Endothelial cell of umbilical vein (primary cell): Measurements from ENCODE around the gene SETD3. TPM values are rescaled to one million over a fixed set of nuclear protein-coding genes. Genes with fewer than 3 reads are reported as not detected.

ENCODE experiments used
- BruUV-seq: library from RNA; stranded (reverse); fragments of 400-500 nt; replicated peaks from 2 replicates; lab custom pipeline; 2021; lab: Mats Ljungman, UMichigan
- CTCF ChIA-PET: fragments of 300-600, 350-600 bp; sonication (Branson Sonifier 250); formaldehyde crosslinking; loops from one replicate; lab custom pipeline; 2021; ENCODE audit warnings: antibody characterized with exemption, inconsistent platforms; lab: Charles Lee
- POLR2A ChIA-PET: fragments of 300-600, 350-600 bp; sonication (Branson Sonifier 250); formaldehyde crosslinking; loops from one replicate; lab custom pipeline; 2021; ENCODE audit warnings: antibody characterized with exemption, inconsistent platforms; lab: Charles Lee
- DNase-seq: peaks from one replicate; pipeline ENCODE4 v3.0.0-alpha.2; 2011; ENCODE audit warnings: low read depth, low spot score
- FAIRE-seq: peaks from 2 replicates; lab custom pipeline; 2011; peaks lifted over from hg19 to GRCh38; lab: Jason Lieb, UNC
- H2AFZ ChIP-seq: 2 replicates; pipeline ENCODE4 v1.6.0; 2012; ENCODE audit warnings: low read depth, low read length, control low read depth, inconsistent platforms
- H3K27ac ChIP-seq: 2 replicates; pipeline ENCODE4 v1.5.1; 2011; ENCODE audit warnings: low read depth, mild to moderate bottlenecking, control low read depth, low read length, moderate library complexity; ENCODE audit not compliant: insufficient read depth
- H3K27me3 ChIP-seq, 2 experiments: 2 replicates each; pipeline versions ENCODE4 v1.6.0 to v1.6.1; 2011; ENCODE audit warnings: low read length in 2 of 2, mixed read lengths in 1 of 2; ENCODE audit not compliant: control insufficient read depth in 2 of 2, insufficient read depth in 2 of 2
- H3K36me3 ChIP-seq, 2 experiments: 2 replicates in 1 of 2; 3 replicates in 1 of 2; pipeline ENCODE4 v1.5.1; 2011; ENCODE audit warnings: low read length in 2 of 2, mild to moderate bottlenecking in 1 of 2, moderate library complexity in 1 of 2; ENCODE audit not compliant: control insufficient read depth in 2 of 2, insufficient read depth in 2 of 2; ENCODE audit errors: extremely low read depth in 1 of 2
- H3K4me1 ChIP-seq: 3 replicates; pipeline ENCODE4 v1.5.1; 2011; ENCODE audit warnings: mild to moderate bottlenecking, low read length; ENCODE audit not compliant: control insufficient read depth, insufficient read depth; ENCODE audit errors: extremely low read depth
- H3K4me2 ChIP-seq: 2 replicates; pipeline ENCODE4 v1.6.1; 2011; ENCODE audit warnings: low read length, control low read depth, mixed read lengths; ENCODE audit not compliant: insufficient read depth
- H3K4me3 ChIP-seq, 3 experiments: fragments of 200-600 bp in 1 of 3; sonication (generic), shearing (Covaris generic) in 1 of 3; replicated peaks in 1 of 3; 2 replicates each; pipeline ENCODE4 v1.5.1; 2011 to 2016; ENCODE audit warnings: control low read depth in 3 of 3, low read length in 3 of 3, mild to moderate bottlenecking in 2 of 3, inconsistent platforms in 1 of 3, low read depth in 1 of 3, moderate library complexity in 1 of 3; ENCODE audit not compliant: insufficient read depth in 1 of 3
- H3K79me2 ChIP-seq: 2 replicates; pipeline ENCODE4 v1.6.0; 2012; ENCODE audit warnings: low read length, inconsistent platforms; ENCODE audit not compliant: control insufficient read depth, insufficient read depth
- H3K9ac ChIP-seq: replicated peaks from 2 replicates; pipeline ENCODE3; 2011; ENCODE audit warnings: low read length, control low read depth; ENCODE audit not compliant: insufficient read depth; ENCODE audit errors: extremely low read depth
- H3K9me1 ChIP-seq: replicated peaks from 3 replicates; pipeline ENCODE4 v1.6.0; 2011; ENCODE audit warnings: mild to moderate bottlenecking, low read length; ENCODE audit not compliant: control insufficient read depth, insufficient read depth; ENCODE audit errors: extremely low read depth
- H3K9me3 ChIP-seq: replicated peaks from 2 replicates; pipeline ENCODE4 v1.5.1; 2012; ENCODE audit warnings: low read length, inconsistent platforms; ENCODE audit not compliant: control insufficient read depth, insufficient read depth
- H4K20me1 ChIP-seq: replicated peaks from 2 replicates; pipeline ENCODE3; 2011; ENCODE audit warnings: mild to moderate bottlenecking, low read length; ENCODE audit not compliant: control insufficient read depth, insufficient read depth; ENCODE audit errors: extremely low read depth
- CTCF ChIP-seq, 2 donors: IDR thresholded peaks; 1 replicate in 1 of 2; 2 replicates in 1 of 2; pipeline ENCODE4 v1.5.1; 2011; ENCODE audit warnings: low read length in 2 of 2, mild to moderate bottlenecking in 2 of 2, moderate library complexity in 2 of 2, control low read depth in 1 of 2, inconsistent platforms in 1 of 2, low read depth in 1 of 2; ENCODE audit not compliant: insufficient read depth in 1 of 2; ENCODE audit errors: extremely low read depth in 1 of 2
- EZH2 ChIP-seq: IDR thresholded peaks from 2 replicates; pipeline ENCODE4 v1.6.1; 2012; ENCODE audit warnings: borderline replicate concordance, low read depth, mild to moderate bottlenecking, moderate library complexity, low read length, inconsistent platforms; ENCODE audit not compliant: severe bottlenecking
- FOS ChIP-seq: IDR thresholded peaks from 2 replicates; pipeline ENCODE4 v1.6.1; 2011; ENCODE audit warnings: mild to moderate bottlenecking, low read length, moderate library complexity, borderline replicate concordance; ENCODE audit not compliant: insufficient read depth
- GATA2 ChIP-seq: IDR thresholded peaks from 2 replicates; pipeline ENCODE4 v1.7.0; 2011; ENCODE audit warnings: low read depth, mild to moderate bottlenecking, moderate library complexity, mixed read lengths, low read length; ENCODE audit not compliant: insufficient read length, insufficient read depth
- JUN ChIP-seq: IDR thresholded peaks from 2 replicates; pipeline ENCODE4 v1.6.1; 2011; ENCODE audit warnings: borderline replicate concordance, low read depth; ENCODE audit not compliant: insufficient read length, insufficient read depth
- MAX ChIP-seq: IDR thresholded peaks from 2 replicates; pipeline ENCODE4 v1.6.1; 2011; ENCODE audit not compliant: insufficient read depth, insufficient read length
- MYC ChIP-seq: IDR thresholded peaks from one replicate; pipeline ENCODE4 v1.6.1; 2011; ENCODE audit warnings: mild to moderate bottlenecking, low read depth, low read length
- POLR2A ChIP-seq: IDR thresholded peaks from 2 replicates; pipeline ENCODE4 v1.6.1; 2012; ENCODE audit warnings: low read depth, mild to moderate bottlenecking, control low read depth, low read length
- POLR2AphosphoS5 ChIP-seq: IDR thresholded peaks from 2 replicates; pipeline ENCODE4 v1.6.1; 2012; ENCODE audit warnings: low read depth, mild to moderate bottlenecking, control low read depth, low read length, moderate library complexity; ENCODE audit not compliant: insufficient read depth
- dilution Hi-C: fragments of 300-500 bp; cut with MboI; formaldehyde crosslinking; loops from one replicate; pipeline ENCODE4 v1.15.0; 2019; ENCODE audit warnings: low sequenced_read_pairs; ENCODE audit not compliant: extremely low pct_ligation_motif_present
- intact Hi-C: fragments of 100-400 bp; cut with micrococcal nuclease; formaldehyde crosslinking; loops from one replicate; pipeline ENCODE4 v1.10.0; 2022
- polyA plus RNA-seq, 4 experiments: library from polyadenylated mRNA; depleted of rRNA in 3 of 4; stranded (reverse) in 3 of 4; unstranded in 1 of 4; fragments of >200 nt; gene quantifications; 2 replicates each; pipeline versions ENCODE4 v1.2.1 to v1.2.3, GENCODE V29; 2011 to 2012; ENCODE audit warnings: missing spikeins in 1 of 4
- total RNA-seq: library from RNA; stranded (reverse); gene quantifications from 2 replicates; pipeline ENCODE4 v1.2.3, GENCODE V29; 2021

The SETD3 gene
- total and polyA plus RNA-seq, 2 donors (not counting 3 experiments of a cell fraction or from before 2014, with no cell fraction given), result 18.1 to 53.1 TPM

- Histone ChIP-seq H3K36me3 (peaks cover 3 to 4% of the 10 kb centered on the region in 2 experiments), H2AFZ (no peak overlapping the region), H3K79me2 (no peaks in the 10 kb centered on the region), H3K27me3 (no peaks in the 10 kb centered on the region), H3K9ac (no peak overlapping the region), H3K27ac (peak overlapping the region; percentile 10), H3K4me1 (peaks cover 7% of the 10 kb centered on the region), H3K4me2 (no peak overlapping the region), H4K20me1 (no peaks in the 10 kb centered on the region), H3K4me3 (no peak overlapping the region), H3K9me1 (no peaks in the 10 kb centered on the region), H3K9me3 (no peaks in the 10 kb centered on the region)
- DNase-seq, result peak; percentile 58
- dilution Hi-C loops, result no loop called here
- no peak for TF ChIP-seq MYC
- TF ChIP-seq JUN, result no peak
- TF ChIP-seq POLR2A, result no peak
- no peak for TF ChIP-seq GATA2
- no peak for TF ChIP-seq POLR2AphosphoS5
- TF ChIP-seq FOS, result no peak
- no peak for TF ChIP-seq CTCF (IDR thresholded peaks at IDR 0.05; ENCODE audit: extremely low read depth in 1 of 2, insufficient read depth in 1 of 2, low read depth in 1 of 2, low read length in 2 of 2)
- TF ChIP-seq EZH2, result no peak
- no peak for TF ChIP-seq MAX
- peak; percentile 83 for FAIRE-seq
- intact Hi-C loops, result no loop called here
- CTCF ChIA-PET, result interaction anchor here (0.5 to 2.1 kb wide), 3 partner anchors 21 to 258 kb away, joined by 3 to 6 read pairs (median 4); no protein-coding TSS in a partner anchor
- BruUV-seq, result no TSS peak
- POLR2A ChIA-PET, result no interaction called here
Observed at GRCh38 chr14:99436247-99437180, 44.1 kb downstream of the SETD3 start.
